GM23338 (cell line): ENCODE results near the gene TMEM132D. TPM values are rescaled to one million over a fixed set of nuclear protein-coding genes. Genes with fewer than 3 reads are reported as not detected.

Source experiments
- ATAC-seq: fragments of 200-7000 bp; cut with Tn5 transposase; 3 replicates; pipeline ENCODE4 v1.9.1; 2020
- DNase-seq: peaks from one replicate; pipeline ENCODE4 v3.0.0-alpha.2; 2015; ENCODE audit warnings: low spot score
- H2AFZ ChIP-seq: fragments of 200-600 bp; sonication (generic); 2 replicates; pipeline ENCODE4 v1.8.0; 2016; ENCODE audit warnings: antibody characterized with exemption, mild to moderate bottlenecking, moderate library complexity
- H3F3A ChIP-seq: fragments of 200-600 bp; sonication (generic); replicated peaks from 2 replicates; pipeline ENCODE4 v1.8.0; 2017; ENCODE audit warnings: antibody characterized with exemption, mixed run types, low read depth
- H3K27ac ChIP-seq: fragments of 200-600 bp; sonication (generic); 2 replicates; pipeline ENCODE4 v1.6.1; 2016; ENCODE audit warnings: low read depth
- H3K27me3 ChIP-seq: fragments of 200-600 bp; sonication (generic); 2 replicates; pipeline ENCODE4 v1.8.0; 2016; ENCODE audit warnings: mild to moderate bottlenecking, mixed run types, moderate library complexity; ENCODE audit not compliant: insufficient read depth
- H3K36me3 ChIP-seq: fragments of 200-600 bp; sonication (generic); 2 replicates; pipeline ENCODE4 v1.8.0; 2016; ENCODE audit warnings: mild to moderate bottlenecking; ENCODE audit not compliant: insufficient read depth
- H3K4me1 ChIP-seq: fragments of 200-600 bp; sonication (generic); 2 replicates; pipeline ENCODE4 v1.8.0; 2016; ENCODE audit warnings: mild to moderate bottlenecking, moderate library complexity; ENCODE audit not compliant: insufficient read depth
- H3K4me2 ChIP-seq: fragments of 200-600 bp; sonication (generic); 2 replicates; pipeline ENCODE4 v1.7.1; 2017; ENCODE audit warnings: mixed run types
- H3K4me3 ChIP-seq: fragments of 200-600 bp; sonication (generic); 2 replicates; pipeline ENCODE4 v1.6.1; 2016; ENCODE audit warnings: mixed run types
- H3K79me2 ChIP-seq: fragments of 200-600 bp; sonication (generic); replicated peaks from 2 replicates; pipeline ENCODE4 v1.8.0; 2017; ENCODE audit warnings: mild to moderate bottlenecking; ENCODE audit not compliant: insufficient read depth
- H3K9me2 ChIP-seq: fragments of 200-600 bp; sonication (generic); 2 replicates; pipeline ENCODE4 v1.8.0; 2017; ENCODE audit not compliant: insufficient read depth
- H4K20me1 ChIP-seq: fragments of 200-600 bp; sonication (generic); replicated peaks from 2 replicates; pipeline ENCODE4 v1.8.0; 2017; ENCODE audit warnings: mild to moderate bottlenecking; ENCODE audit not compliant: insufficient read depth
- H3K27ac Mint-ChIP-seq: 2 replicates; pipeline ENCODE4 v1.8.0; 2020; ENCODE audit warnings: inconsistent platforms, mild to moderate bottlenecking, moderate library complexity, mixed read lengths
- H3K27me3 Mint-ChIP-seq: 3 replicates; pipeline ENCODE4 v1.8.0; 2022; ENCODE audit warnings: low read depth, mild to moderate bottlenecking, moderate library complexity, mixed read lengths, inconsistent platforms; ENCODE audit not compliant: insufficient read depth, poor library complexity
- H3K36me3 Mint-ChIP-seq: 3 replicates; pipeline ENCODE4 v1.8.0; 2021; ENCODE audit warnings: low read depth, mild to moderate bottlenecking, inconsistent platforms, moderate library complexity, mixed read lengths
- H3K4me1 Mint-ChIP-seq: 3 replicates; pipeline ENCODE4 v1.8.0; 2020; ENCODE audit warnings: mild to moderate bottlenecking, inconsistent platforms, mixed read lengths
- H3K4me3 Mint-ChIP-seq: 3 replicates; pipeline ENCODE4 v1.8.0; 2021; ENCODE audit warnings: moderate library complexity, mild to moderate bottlenecking, inconsistent platforms, mixed read lengths
- H3K9me3 Mint-ChIP-seq: 3 replicates; pipeline ENCODE4 v1.8.0; 2020; ENCODE audit warnings: moderate library complexity, mild to moderate bottlenecking, inconsistent platforms, mixed read lengths
- NANOG ChIP-seq: IDR thresholded peaks from 2 replicates; pipeline ENCODE4 v1.6.1; 2016; ENCODE audit warnings: antibody characterized with exemption, borderline replicate concordance
- ZNF114 ChIP-seq: fragments of 250-450 bp; sonication (Bioruptor Pico); IDR thresholded peaks from 2 replicates; pipeline ENCODE4 v1.5.0; 2020; ENCODE audit warnings: mild to moderate bottlenecking, moderate library complexity
- polyA plus RNA-seq: library from polyadenylated mRNA; unstranded; fragments of >200 nt; fragmentation: Nextera tagmentation; extraction: Ambion mirVana; gene quantifications from 2 replicates; pipeline ENCODE4 v1.2.1, GENCODE V29; 2016
- total RNA-seq: library from RNA; depleted of rRNA; stranded (reverse); fragments of >200 nt; shearing (Covaris generic); gene quantifications from 2 replicates; pipeline ENCODE4 v1.2.3, GENCODE V29; 2014
- TF ChIP-seq, protein P1 (sequence below): fragments of 250-450 bp; sonication (Bioruptor Pico); IDR thresholded peaks from 2 replicates; pipeline ENCODE4 v1.5.0; 2020; ENCODE audit warnings: mild to moderate bottlenecking, moderate library complexity
- TF ChIP-seq, protein P2 (sequence below), 2 experiments: fragments of 200-600 bp in 1 of 2; sonication (generic) in 1 of 2; conservative IDR thresholded peaks; 2 replicates each; pipeline versions ENCODE4 v1.5.1 to v1.6.1; 2016 to 2017; ENCODE audit warnings: antibody characterized with exemption in 2 of 2, low read depth in 2 of 2, mild to moderate bottlenecking in 2 of 2, moderate library complexity in 1 of 2

The TMEM132D gene
- total and polyA plus RNA-seq, 2 experiments from 2014 or later, result 0.44 to 5.3 TPM

DNA sequence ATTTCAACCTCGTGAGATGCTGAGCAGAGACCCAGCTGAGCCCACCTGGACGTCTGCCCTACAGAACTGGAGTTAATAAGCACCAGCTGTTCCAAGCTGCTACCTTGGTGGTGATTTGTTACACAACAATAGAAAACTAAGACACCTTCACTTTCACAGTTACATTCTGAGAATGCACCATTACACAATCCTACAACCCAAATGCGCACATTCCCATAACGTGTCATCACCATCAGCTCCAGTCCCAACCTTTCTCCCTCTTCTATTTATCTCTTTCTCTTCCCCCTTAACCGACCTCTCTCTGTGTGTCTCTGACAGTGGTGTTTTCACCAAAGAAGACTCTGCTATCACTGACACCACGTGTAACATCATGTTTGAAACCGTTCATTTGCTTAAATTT lies 91.9 kb downstream of the TMEM132D start (continued):
- TF ChIP-seq, protein P1, sequence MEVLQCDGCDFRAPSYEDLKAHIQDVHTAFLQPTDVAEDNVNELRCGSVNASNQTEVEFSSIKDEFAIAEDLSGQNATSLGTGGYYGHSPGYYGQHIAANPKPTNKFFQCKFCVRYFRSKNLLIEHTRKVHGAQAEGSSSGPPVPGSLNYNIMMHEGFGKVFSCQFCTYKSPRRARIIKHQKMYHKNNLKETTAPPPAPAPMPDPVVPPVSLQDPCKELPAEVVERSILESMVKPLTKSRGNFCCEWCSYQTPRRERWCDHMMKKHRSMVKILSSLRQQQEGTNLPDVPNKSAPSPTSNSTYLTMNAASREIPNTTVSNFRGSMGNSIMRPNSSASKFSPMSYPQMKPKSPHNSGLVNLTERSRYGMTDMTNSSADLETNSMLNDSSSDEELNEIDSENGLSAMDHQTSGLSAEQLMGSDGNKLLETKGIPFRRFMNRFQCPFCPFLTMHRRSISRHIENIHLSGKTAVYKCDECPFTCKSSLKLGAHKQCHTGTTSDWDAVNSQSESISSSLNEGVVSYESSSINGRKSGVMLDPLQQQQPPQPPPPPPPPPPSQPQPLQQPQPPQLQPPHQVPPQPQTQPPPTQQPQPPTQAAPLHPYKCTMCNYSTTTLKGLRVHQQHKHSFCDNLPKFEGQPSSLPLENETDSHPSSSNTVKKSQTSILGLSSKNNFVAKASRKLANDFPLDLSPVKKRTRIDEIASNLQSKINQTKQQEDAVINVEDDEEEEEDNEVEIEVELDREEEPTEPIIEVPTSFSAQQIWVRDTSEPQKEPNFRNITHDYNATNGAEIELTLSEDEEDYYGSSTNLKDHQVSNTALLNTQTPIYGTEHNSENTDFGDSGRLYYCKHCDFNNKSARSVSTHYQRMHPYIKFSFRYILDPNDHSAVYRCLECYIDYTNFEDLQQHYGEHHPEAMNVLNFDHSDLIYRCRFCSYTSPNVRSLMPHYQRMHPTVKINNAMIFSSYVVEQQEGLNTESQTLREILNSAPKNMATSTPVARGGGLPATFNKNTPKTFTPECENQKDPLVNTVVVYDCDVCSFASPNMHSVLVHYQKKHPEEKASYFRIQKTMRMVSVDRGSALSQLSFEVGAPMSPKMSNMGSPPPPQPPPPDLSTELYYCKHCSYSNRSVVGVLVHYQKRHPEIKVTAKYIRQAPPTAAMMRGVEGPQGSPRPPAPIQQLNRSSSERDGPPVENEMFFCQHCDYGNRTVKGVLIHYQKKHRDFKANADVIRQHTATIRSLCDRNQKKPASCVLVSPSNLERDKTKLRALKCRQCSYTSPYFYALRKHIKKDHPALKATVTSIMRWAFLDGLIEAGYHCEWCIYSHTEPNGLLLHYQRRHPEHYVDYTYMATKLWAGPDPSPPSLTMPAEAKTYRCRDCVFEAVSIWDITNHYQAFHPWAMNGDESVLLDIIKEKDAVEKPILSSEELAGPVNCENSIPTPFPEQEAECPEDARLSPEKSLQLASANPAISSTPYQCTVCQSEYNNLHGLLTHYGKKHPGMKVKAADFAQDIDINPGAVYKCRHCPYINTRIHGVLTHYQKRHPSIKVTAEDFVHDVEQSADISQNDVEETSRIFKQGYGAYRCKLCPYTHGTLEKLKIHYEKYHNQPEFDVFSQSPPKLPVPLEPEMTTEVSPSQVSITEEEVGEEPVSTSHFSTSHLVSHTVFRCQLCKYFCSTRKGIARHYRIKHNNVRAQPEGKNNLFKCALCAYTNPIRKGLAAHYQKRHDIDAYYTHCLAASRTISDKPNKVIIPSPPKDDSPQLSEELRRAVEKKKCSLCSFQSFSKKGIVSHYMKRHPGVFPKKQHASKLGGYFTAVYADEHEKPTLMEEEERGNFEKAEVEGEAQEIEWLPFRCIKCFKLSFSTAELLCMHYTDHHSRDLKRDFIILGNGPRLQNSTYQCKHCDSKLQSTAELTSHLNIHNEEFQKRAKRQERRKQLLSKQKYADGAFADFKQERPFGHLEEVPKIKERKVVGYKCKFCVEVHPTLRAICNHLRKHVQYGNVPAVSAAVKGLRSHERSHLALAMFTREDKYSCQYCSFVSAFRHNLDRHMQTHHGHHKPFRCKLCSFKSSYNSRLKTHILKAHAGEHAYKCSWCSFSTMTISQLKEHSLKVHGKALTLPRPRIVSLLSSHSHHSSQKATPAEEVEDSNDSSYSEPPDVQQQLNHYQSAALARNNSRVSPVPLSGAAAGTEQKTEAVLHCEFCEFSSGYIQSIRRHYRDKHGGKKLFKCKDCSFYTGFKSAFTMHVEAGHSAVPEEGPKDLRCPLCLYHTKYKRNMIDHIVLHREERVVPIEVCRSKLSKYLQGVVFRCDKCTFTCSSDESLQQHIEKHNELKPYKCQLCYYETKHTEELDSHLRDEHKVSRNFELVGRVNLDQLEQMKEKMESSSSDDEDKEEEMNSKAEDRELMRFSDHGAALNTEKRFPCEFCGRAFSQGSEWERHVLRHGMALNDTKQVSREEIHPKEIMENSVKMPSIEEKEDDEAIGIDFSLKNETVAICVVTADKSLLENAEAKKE (CRISPR knock-in tag), result no peak
- no peak for TF ChIP-seq NANOG

DNA sequence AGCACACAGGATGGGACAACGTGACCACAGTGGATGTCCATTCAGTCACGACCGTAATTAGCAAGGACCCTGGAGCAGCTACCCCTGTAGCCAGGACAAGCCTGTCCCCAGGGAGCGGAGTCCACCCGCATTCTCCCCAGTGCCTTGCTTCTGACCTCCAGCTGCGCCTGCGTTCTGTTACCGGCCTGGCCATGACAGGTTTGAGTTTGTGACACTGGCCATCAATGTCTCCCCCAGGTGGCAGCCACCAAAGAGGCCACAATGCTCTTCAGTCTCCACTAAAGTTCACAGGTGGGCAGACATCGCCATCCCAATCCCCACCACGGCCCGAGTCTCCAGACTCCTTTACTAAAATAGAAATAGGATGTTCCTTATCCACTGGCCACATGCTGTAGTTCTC lies 96.7 kb downstream of the TMEM132D start:
- Histone ChIP-seq H2AFZ (no peak overlapping the region), H3K4me1 (no peaks in the 10 kb centered on the region; the same call in 1 of the 2 replicates), H3F3A (no peaks in the 10 kb centered on the region), H3K79me2 (no peaks in the 10 kb centered on the region), H3K36me3 (no peaks in the 10 kb centered on the region), H3K4me2 (no peak overlapping the region), H3K9me2 (no peaks in the 10 kb centered on the region), H3K4me3 (no peak overlapping the region), H3K27me3 (no peaks in the 10 kb centered on the region), H3K27ac (no peak overlapping the region), H4K20me1 (no peaks in the 10 kb centered on the region)
- Mint-ChIP-seq H3K4me1 (no peaks in the 10 kb centered on the region), H3K27ac (no peak overlapping the region), H3K36me3 (peaks cover 28% of the 10 kb centered on the region), H3K4me3 (no peak overlapping the region), H3K27me3 (no peaks in the 10 kb centered on the region), H3K9me3 (peaks cover 9% of the 10 kb centered on the region; the same call in 2 of the 3 replicates)
- no peak for DNase-seq
- TF ChIP-seq, protein P2, sequence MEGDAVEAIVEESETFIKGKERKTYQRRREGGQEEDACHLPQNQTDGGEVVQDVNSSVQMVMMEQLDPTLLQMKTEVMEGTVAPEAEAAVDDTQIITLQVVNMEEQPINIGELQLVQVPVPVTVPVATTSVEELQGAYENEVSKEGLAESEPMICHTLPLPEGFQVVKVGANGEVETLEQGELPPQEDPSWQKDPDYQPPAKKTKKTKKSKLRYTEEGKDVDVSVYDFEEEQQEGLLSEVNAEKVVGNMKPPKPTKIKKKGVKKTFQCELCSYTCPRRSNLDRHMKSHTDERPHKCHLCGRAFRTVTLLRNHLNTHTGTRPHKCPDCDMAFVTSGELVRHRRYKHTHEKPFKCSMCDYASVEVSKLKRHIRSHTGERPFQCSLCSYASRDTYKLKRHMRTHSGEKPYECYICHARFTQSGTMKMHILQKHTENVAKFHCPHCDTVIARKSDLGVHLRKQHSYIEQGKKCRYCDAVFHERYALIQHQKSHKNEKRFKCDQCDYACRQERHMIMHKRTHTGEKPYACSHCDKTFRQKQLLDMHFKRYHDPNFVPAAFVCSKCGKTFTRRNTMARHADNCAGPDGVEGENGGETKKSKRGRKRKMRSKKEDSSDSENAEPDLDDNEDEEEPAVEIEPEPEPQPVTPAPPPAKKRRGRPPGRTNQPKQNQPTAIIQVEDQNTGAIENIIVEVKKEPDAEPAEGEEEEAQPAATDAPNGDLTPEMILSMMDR (conservative IDR thresholded peaks at IDR 0.05; ENCODE audit: low read depth in 2 of 2), result peak in 1 of 2 experiments; percentile 10; a peak in 1 of 4 replicates
- TF ChIP-seq ZNF114, result no peak
- no peak for ATAC-seq
